Kidney (tissue), 14 donors: Measurements from ENCODE around the gene SRGAP3. TPM values are rescaled to one million over a fixed set of nuclear protein-coding genes. Genes with fewer than 3 reads are reported as not detected.

Source experiments
- DNase-seq, 5 donors: peaks; one replicate each; pipeline ENCODE4 v3.0.0-alpha.2; 2013 to 2020
- FAIRE-seq: peaks from 2 replicates; lab custom pipeline; 2012; peaks lifted over from hg19 to GRCh38; lab: Jason Lieb, UNC
- H3K27ac ChIP-seq, 2 donors: one replicate each; pipeline ENCODE4 v1.7.0; 2013; ENCODE audit warnings: low read depth in 2 of 2, low read length in 2 of 2, inconsistent platforms in 1 of 2
- H3K27me3 ChIP-seq: one replicate; pipeline ENCODE4 v1.7.1; 2013; ENCODE audit warnings: low read length, inconsistent platforms; ENCODE audit not compliant: control insufficient read depth, insufficient read depth
- H3K36me3 ChIP-seq, 3 donors: one replicate each; pipeline versions ENCODE4 v1.7.0 to v1.7.1; 2013; ENCODE audit warnings: low read length in 3 of 3, control low read depth in 1 of 3, inconsistent platforms in 1 of 3; ENCODE audit not compliant: insufficient read depth in 3 of 3, control insufficient read depth in 2 of 3
- H3K4me1 ChIP-seq, 3 donors: one replicate each; pipeline versions ENCODE4 v1.7.0 to v1.7.1; 2013; ENCODE audit warnings: low read length in 3 of 3, inconsistent platforms in 1 of 3, low read depth in 1 of 3; ENCODE audit not compliant: control insufficient read depth in 2 of 3, insufficient read depth in 2 of 3
- H3K4me3 ChIP-seq, 3 donors: one replicate each; pipeline versions ENCODE4 v1.7.0 to v1.8.1; 2013; ENCODE audit warnings: low read length in 3 of 3, control low read depth in 1 of 3, inconsistent platforms in 1 of 3
- H3K9ac ChIP-seq, 3 donors: one replicate each; pipeline versions ENCODE4 v1.7.0 to v1.7.1; 2013; ENCODE audit warnings: low read length in 3 of 3, control low read depth in 1 of 3, inconsistent platforms in 1 of 3
- H3K9me3 ChIP-seq, 3 donors: one replicate each; pipeline versions ENCODE4 v1.7.0 to v1.7.1; 2013; ENCODE audit warnings: low read length in 3 of 3, control low read depth in 1 of 3, inconsistent platforms in 1 of 3; ENCODE audit not compliant: control insufficient read depth in 2 of 3, insufficient read depth in 1 of 3
- intact Hi-C: fragments of 100-400 bp; cut with DNase I; formaldehyde crosslinking; loops from one replicate; pipeline ENCODE4 v1.11.1; 2022
- polyA plus RNA-seq: library from polyadenylated mRNA; stranded (reverse); fragments of 350-450 nt; fragmentation: Illumina TruSeq; extraction: RNeasy Lipid Tissue Mini Kit (QIAGEN cat#74804); gene quantifications from one replicate; pipeline ENCODE4 v1.2.3, GENCODE V29; 2014; ENCODE audit warnings: low read depth, low replicate concordance; ENCODE audit not compliant: insufficient read depth
- total RNA-seq: library from RNA; stranded (reverse); fragmentation: NEBNext Ultra II Directional; extraction: Animal tissue kit (Norgen Biotek cat#: 25700); gene quantifications from one replicate; pipeline ENCODE4 v1.2.1, GENCODE V29; 2021
- TF ChIP-seq, protein P1 (sequence below): IDR thresholded peaks from 3 replicates; pipeline ENCODE4 v1.5.1; 2012; ENCODE audit warnings: mild to moderate bottlenecking, moderate library complexity, borderline replicate concordance; ENCODE audit not compliant: insufficient read depth; ENCODE audit errors: extremely low read depth
- donor health status: control.
- donor health status: control.
- donor health status: control.
- donor health status: control.
- donor health status: control.
- donor health status: DM: yes; HTN: yes; CAD: no.
- donor health status: Normal renal cell carcinoma (clear cell type).

The SRGAP3 gene
- total and polyA plus RNA-seq, 2 donors from 2014 or later, result 4.1 to 24.3 TPM

DNA sequence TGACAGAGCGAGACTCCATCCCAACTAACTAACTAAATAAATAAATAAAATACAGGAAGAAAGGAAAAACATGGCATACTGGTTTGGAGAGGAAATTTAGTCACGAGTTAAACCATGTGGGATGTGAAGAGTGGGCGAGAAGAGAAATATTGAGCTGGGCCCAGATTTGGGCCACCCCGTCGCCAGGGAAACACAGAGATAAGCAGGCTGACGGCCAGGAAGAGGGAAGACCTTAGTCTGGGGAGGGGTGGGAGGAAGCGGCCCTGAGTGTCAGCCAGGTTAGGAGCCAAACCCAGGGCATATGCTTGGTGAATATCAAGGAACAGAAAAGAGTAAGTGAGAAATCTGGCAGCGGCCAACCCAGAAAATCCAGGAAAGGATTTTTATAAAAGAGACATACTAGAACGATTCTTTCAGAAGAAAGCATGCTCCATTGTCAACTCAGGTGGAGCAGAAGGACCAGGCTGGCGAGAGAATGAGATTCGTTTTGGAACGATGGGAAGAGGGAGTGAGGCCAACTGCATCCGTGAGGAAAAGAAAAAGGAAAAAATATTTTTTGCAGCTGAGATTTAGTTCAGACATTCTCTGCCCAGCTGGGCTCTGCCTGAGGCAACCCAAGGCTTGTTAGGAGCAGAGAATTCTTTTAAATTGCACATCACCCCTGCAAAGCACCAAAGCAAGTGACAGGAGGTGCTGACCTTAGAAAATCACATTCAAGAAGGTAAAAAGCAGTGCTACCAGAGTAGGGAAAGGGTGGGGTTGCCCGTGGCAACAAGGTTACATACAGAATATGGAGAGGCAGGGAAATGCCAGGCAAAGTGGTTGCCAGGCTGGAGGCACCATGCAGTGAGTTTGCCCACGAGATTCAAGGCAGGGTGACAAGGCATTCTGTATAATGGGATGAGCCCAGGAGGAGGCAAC, 226.9 kb downstream of the SRGAP3 start:
- Histone ChIP-seq H3K9me3 (no peaks in the 10 kb centered on the region), H3K4me3 (no peak overlapping the region), H3K27ac (no peak overlapping the region), H3K27me3 (no peaks in the 10 kb centered on the region), H3K4me1 (no peaks in the 10 kb centered on the region), H3K36me3 (no peaks in the 10 kb centered on the region), H3K9ac (no peak overlapping the region)
- DNase-seq, result no peak
- no peak for FAIRE-seq
- TF ChIP-seq, protein P1, sequence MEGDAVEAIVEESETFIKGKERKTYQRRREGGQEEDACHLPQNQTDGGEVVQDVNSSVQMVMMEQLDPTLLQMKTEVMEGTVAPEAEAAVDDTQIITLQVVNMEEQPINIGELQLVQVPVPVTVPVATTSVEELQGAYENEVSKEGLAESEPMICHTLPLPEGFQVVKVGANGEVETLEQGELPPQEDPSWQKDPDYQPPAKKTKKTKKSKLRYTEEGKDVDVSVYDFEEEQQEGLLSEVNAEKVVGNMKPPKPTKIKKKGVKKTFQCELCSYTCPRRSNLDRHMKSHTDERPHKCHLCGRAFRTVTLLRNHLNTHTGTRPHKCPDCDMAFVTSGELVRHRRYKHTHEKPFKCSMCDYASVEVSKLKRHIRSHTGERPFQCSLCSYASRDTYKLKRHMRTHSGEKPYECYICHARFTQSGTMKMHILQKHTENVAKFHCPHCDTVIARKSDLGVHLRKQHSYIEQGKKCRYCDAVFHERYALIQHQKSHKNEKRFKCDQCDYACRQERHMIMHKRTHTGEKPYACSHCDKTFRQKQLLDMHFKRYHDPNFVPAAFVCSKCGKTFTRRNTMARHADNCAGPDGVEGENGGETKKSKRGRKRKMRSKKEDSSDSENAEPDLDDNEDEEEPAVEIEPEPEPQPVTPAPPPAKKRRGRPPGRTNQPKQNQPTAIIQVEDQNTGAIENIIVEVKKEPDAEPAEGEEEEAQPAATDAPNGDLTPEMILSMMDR, result no peak
- intact Hi-C loops, result no loop called here

DNA sequence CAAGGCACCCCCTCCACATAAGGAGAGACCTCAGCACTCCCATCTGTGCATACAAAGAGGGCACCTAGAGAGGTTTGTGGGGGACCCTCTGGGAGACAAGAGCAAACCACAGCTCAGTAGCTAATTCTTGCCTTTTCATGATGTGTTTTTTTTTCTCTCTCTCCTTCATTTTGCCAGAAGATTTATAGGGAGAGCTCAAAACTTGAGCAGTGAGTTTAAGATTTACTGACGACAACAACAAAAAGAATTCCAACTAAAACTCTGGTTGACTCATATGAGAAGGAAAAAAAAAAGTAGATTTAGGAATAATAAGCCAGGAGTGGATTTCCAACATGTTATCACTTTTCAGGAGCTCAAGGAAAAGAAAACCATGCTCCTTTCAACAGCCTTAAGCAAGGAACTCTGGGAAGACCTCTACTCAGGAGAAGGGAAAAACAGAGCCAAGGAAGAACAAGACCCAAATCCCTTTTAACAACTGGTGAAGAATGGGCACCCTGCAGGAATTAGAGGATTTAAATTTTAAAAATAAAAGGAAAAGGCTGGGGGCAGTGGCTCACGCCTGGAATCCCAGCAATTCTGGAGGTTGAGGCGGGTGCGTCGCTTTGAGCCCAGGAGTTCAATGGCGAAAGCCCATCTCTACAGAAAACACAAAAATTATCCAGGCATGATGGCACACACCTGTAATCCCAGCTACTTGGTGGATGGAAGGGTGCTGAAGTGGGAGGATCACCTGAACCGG, 228.0 kb downstream of the SRGAP3 start:
- no peaks in the 10 kb centered on the region for H3K9me3 ChIP-seq
- no peak for FAIRE-seq

DNA sequence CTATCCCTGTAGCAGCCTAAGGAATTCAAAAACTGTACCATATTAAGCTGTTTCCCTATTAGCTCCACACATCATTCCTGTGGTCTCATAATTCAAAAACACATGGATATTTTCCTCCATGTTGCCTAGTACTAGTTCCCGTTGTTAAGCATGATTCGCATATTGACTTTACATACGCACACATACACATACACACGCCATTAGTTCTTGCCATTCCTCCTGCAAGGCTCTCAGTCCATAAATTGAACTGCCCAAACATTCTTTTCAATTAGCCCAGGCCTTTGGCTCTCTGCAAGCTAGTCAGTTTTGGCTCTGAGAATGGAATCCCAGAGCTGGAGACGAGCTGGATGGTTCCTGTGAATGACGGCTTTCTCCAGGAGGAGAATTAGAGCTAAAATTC, 229.0 kb downstream of the SRGAP3 start:
- TF ChIP-seq, protein P1, result no peak
- no peak for FAIRE-seq
- no peak overlapping the region for H3K9ac ChIP-seq
- H3K27ac ChIP-seq, result no peak overlapping the region
- H3K4me3 ChIP-seq, result no peak overlapping the region
- DNase-seq, result no peak
- H3K9me3 ChIP-seq, result no peaks in the 10 kb centered on the region
- intact Hi-C loops, result no loop called here
- H3K4me1 ChIP-seq, result no peaks in the 10 kb centered on the region
- no peaks in the 10 kb centered on the region for H3K36me3 ChIP-seq
- H3K27me3 ChIP-seq, result no peaks in the 10 kb centered on the region

More for the DNA sequence above, 228.0 kb downstream of the SRGAP3 start:
- H3K36me3 ChIP-seq, result no peaks in the 10 kb centered on the region
- peak in 1 of 5 donors; percentile 45 for DNase-seq
- intact Hi-C loops, result no loop called here
- no peaks in the 10 kb centered on the region for H3K4me1 ChIP-seq
- no peak overlapping the region for H3K4me3 ChIP-seq
- no peak overlapping the region for H3K27ac ChIP-seq
- TF ChIP-seq, protein P1, result no peak
- H3K27me3 ChIP-seq, result no peaks in the 10 kb centered on the region
- H3K9ac ChIP-seq, result no peak overlapping the region
